NCI-H1105 (cell line): ENCODE results near the gene IFI6.
"Not testable (repeated sequence)": the region's sequence is repeated elsewhere in the genome, so short reads cannot be mapped to it uniquely, and the experiment has no call there.

Experiments used
- DNase-seq: peaks from one replicate; lab custom pipeline; 2025; lab: John Stamatoyannopoulos, UW

Gene IFI6

DNA sequence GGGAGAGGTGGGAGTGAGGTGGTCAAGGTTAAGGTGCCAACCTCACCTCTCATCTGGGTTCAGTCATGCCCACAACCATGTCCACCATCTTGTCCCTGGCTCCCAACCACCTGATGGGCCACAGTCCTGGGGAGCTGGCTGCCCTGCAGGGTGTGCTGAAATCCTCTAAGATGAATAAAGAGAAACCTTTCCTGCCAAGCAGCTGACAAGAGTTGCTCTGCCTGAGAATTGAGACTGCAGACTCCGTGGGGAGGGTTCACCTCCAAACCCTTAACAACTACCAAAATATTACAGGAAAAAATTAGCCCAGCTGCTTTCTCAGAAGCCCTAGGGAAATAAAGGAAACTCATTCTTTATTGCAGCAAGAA is 21.8 kb downstream of the IFI6 start:
- DNase-seq, result no peak

GRCh38 chr1:27649306-27649635 is 22.7 kb downstream of the IFI6 start:
- no peak for DNase-seq

GRCh38 chr1:27648602-27649305 is 23.2 kb downstream of the IFI6 start:
- DNase-seq, result no peak

- no peak for DNase-seq
Measured at GRCh38 chr1:27647328-27647727, 24.7 kb downstream of the IFI6 start.

DNA sequence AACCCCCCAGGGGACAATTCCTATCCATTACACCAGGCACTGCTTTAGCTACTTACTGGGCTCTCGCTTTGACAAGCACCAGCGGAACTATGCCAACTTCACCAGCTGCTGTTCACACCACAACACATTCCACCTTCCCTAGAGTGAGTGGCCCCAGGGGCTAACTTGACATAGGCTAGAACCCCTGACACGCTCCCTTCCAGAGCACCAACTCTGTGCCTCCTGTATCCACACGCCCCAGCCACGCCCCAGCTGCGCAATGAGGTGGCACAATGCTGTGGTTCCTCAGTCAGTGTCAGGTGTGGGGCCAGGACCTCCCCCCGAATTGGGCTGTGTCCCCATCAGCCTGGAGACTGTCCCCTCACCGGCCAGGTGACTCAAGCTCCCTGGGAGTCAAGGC is 25.3 kb downstream of the IFI6 start:
- no peak for DNase-seq

DNA sequence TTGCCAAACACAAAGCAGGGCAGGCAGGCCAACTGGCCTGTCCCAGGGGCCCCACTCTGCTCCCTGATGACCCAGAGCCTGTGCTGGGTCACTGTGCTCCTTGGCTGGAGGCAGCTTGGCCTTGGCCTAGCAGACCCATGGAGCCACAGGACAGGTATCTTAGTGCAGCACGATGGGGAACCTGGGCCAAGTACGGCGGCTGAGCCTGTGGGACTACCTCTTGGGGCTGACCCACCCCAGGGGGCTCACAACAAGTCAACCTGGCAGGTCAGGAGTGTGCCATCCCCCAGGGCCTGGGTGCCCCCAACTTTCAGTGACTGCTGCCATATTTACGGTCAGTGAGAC is 26.9 kb downstream of the IFI6 start:
- DNase-seq, result no peak

DNA sequence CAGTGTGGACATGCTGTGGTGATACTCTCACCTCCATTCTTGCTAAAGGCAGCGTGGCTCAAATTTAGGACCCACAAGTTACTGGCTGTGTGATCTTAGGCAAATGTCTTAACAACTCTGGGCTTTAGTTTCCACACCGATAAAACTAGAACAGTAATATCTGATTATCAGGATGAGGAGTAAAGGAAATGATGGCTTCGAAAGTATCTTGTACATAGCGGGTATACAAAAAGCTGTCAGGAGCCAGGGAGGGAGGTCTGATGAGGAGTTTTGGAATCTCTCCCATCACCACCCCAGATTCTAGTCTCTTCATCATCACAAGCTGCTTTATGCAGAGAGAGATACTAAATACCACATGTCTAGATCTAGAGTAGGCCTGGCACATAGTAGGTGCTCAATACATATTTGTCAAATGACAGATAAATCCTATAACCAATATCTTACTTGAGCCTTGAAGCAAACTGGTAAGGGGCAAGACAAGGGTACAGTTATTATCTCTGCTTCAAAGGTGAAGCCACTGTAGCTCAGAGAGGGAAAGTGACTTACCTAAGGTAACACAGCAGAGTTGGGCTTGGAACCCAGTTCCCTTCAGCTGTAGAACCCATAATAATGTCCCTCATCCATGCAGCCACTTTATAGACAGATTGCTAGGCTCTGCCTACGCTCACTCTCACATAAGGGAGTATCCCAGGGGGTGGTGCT is 27.5 kb downstream of the IFI6 start:
- DNase-seq, result no peak

DNA sequence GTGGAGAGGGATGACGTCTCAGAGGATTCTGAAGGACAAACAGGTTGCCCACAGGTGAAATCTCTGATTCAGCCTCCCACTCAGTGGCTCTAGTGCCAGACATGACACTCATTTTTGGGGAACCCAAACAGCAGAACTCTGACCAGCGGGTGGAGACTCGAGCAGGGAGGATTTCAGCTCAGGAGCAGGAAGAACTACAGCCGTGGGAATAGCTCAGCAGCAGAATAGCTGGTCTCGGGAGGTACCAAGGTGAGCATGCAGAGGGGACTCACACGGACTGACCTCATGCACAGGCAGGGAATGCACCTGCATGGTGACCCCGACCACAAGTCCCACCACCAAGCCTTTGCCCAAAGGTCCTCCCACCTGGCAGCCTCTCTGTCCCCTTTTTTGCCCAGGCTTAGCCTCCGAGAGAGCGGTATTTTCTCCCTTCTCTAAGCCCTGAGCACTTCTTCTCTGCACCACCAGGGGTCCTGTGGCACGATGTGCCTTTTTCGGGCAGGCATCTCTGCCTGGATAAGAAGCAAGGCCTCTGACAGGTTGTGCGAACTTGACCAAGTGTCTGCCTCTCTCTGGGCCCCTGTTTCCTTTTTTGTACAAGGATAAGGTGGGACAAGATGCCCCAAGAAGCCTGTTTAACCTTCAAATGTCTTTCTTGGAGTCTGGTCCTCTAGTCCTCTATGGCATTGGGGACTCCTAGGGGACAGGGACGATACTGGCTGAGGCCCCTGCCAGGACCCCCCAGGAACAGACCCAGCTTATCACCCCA is 28.2 kb downstream of the IFI6 start:
- DNase-seq, result no peak

DNA sequence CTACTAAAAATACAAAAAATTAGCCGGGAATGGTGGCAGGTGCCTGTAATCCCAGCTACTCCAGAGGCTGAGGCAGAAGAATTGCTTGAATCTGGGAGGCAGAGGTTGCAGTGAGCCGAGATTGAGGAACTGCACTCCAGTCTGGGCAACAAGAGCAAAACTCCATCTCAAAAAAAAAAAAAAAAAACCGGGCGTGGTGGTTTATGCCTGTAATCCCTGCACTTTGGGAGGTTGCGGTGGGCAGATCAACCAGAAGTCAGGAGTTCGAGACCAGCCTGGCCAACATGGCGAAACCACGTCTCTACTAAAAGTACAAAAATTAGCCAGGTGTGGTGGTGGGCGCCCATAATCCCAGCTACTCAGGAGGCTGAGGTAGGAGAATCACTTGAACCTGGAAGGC is 31.5 kb downstream of the IFI6 start:
- not testable (repeated sequence) for DNase-seq

- no peak for DNase-seq
Measured at GRCh38 chr1:27638805-27639204, 33.2 kb downstream of the IFI6 start.

GRCh38 chr1:27638047-27638734 is 33.8 kb downstream of the IFI6 start:
- DNase-seq, result no peak

GRCh38 chr1:27635396-27636142 is 36.4 kb downstream of the IFI6 start:
- DNase-seq, result no peak

DNA sequence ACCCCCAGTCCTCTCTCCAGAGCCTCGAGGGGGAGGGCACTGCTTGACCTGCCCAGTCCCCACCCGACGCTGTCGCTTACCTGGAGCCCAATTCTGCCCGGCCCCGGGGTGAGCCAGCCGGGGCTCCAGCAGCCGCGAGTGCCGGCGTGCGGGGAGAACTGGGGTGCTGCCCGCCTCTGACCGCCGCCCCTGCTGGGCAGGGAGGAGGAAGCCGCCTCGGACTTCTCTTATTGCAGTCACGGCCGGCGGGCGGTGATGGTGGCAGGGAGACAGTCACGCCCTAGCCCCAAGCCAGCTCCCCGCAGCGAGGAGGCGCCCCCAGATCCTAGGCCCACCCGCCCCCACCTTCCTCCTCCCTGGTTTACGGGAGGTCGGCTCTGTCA is 37.0 kb downstream of the IFI6 start, which contains the start of gene FGR:
Gene FGR, minus strand, starts transcription at position 201 of the 383 bp plus-strand sequence. CDS start 11,269 bp downstream, outside the sequence.
- no peak for DNase-seq

DNA sequence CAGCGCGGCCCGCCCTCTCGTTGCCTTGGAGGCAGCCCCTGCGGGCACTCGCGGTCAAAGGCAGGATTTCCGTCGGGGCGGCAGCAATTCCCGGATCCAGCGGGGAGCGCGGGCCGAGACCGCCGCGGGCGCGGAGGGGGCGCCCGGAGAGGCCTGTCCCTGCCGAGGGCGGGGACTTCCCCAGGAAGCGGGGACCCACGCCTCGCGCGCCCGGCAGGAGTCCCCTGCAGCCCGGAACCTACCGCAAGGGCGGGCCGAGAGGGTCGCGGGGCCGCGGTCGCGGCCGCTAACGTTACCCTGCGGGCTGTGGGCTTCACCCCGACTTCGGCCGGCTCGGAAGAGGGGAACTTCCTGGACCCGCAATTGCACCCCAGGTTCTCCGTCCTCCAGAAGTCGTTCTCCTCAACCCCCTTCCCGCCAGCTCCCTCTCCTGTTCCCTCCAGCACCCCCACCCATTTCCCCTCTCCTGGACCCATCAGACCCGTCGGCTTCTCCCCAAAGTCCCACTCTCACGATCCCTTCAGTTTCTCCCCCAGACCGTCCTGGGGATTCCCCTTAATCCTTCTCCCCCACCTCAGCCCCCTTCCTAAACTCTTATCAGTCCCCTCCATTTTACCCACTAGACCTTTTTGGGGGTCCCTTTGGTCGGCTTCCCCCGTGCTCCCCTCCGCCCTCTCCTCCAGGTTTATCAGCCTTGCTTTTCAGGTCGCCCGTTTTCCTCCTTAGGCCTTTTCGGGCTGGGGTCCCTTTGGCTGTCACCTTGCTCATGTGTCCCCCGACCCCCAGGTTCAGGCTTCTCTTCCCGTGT is 37.6 kb downstream of the IFI6 start:
- DNase-seq, result no peak

DNA sequence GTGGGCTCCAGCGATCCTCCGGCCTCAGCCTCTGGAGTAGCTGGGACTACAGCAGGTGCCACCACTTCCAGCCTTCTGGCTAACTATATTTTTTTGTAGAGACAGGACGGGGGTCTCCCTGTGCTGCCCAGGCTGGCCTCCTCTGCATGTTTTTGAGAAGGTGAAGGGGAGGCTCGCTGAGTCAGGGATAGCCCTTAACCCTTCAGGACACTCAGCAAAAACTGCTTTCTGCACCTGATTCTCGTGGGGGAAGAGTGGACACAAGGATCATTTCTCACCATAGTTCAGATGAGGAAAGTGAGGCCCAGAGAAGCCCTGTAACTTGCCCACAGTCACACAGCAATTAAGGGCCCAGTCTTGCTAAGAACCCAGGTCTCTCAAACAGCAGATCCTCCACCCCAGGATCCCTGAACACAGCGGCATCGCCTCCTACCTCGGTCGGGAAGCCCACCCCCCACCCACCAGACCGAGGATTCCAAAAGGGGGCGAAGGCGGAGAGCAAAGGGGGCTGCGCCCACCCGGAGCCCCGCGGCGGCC is 38.3 kb downstream of the IFI6 start:
- no peak for DNase-seq

- no peak for DNase-seq
Measured at GRCh38 chr1:27633298-27633610, 38.7 kb downstream of the IFI6 start.

GRCh38 chr1:27632387-27633297 is 39.4 kb downstream of the IFI6 start:
- DNase-seq, result no peak

DNA sequence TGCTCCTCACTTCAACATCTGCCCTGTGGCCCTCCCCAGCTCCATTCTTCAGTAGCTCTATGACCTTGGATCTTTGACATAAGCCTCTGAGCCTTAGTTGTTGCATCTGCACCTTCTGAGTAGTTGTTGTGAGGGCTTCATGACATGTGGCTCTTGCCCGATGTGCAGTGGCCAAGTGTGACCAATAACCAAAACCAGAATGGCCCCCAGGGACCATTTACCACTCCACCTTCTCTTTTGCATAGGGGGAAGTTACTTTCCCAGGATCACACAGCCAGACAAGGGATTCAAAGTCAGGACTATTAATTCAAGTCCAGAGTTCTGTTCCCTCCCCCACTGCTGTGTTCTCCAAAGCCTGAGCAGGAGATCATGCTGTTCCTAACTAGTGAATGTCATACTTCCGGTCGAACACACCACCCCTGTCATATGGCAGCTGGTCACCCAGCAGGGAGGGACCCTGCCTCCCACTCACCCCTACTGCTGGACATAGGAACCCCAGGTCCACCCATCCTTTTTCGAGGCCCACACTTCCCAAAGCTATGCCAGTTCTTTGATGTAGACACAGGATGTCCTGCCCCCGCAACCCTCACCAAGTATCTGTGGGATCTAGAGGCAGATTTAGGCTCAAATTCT is 41.0 kb downstream of the IFI6 start:
- no peak for DNase-seq

GRCh38 chr1:27628712-27629111 is 43.3 kb downstream of the IFI6 start:
- DNase-seq, result no peak
